H1 (cell line): ENCODE data around the gene PRRT2. TPM values are rescaled to one million over a fixed set of nuclear protein-coding genes. Genes with fewer than 3 reads are reported as not detected.

ENCODE experiments used
- CTCF ChIA-PET: fragments of 300-600 bp; sonication (Branson Sonifier 250); formaldehyde crosslinking; loops from one replicate; lab custom pipeline; 2021; ENCODE audit not compliant: partially characterized antibody; lab: Charles Lee
- POLR2A ChIA-PET: fragments of 300-600 bp; sonication (Branson Sonifier 250); formaldehyde crosslinking; loops from one replicate; lab custom pipeline; 2021; ENCODE audit warnings: inconsistent platforms; ENCODE audit not compliant: partially characterized antibody; lab: Charles Lee
- DNase-seq, 2 experiments: peaks; one replicate each; pipeline versions ENCODE4 v3.0.0 to v3.0.0-alpha.2; 2010 to 2022; ENCODE audit warnings: low spot score in 2 of 2, low read depth in 1 of 2, mixed read lengths in 1 of 2
- FAIRE-seq: peaks from 2 replicates; lab custom pipeline; 2011; peaks lifted over from hg19 to GRCh38; lab: Jason Lieb, UNC
- H2AFZ ChIP-seq: 2 replicates; pipeline ENCODE4 v1.8.1; 2012; ENCODE audit warnings: low read length, inconsistent platforms
- H2AK5ac ChIP-seq: 2 replicates; pipeline ENCODE4 v1.6.1; 2013; ENCODE audit warnings: low read depth, low read length
- H2BK120ac ChIP-seq: replicated peaks from 2 replicates; pipeline ENCODE3; 2013; ENCODE audit warnings: low read depth, low read length, inconsistent platforms
- H2BK12ac ChIP-seq: 2 replicates; pipeline ENCODE4 v1.6.1; 2013; ENCODE audit warnings: low read depth, low read length
- H2BK15ac ChIP-seq: 2 replicates; pipeline ENCODE4 v1.6.1; 2013; ENCODE audit warnings: low read length
- H2BK20ac ChIP-seq: 2 replicates; pipeline ENCODE4 v1.6.1; 2013; ENCODE audit warnings: low read length
- H2BK5ac ChIP-seq: 2 replicates; pipeline ENCODE4 v1.6.1; 2013; ENCODE audit warnings: low read depth, low read length
- H3K14ac ChIP-seq: 2 replicates; pipeline ENCODE4 v1.6.1; 2013; ENCODE audit warnings: inconsistent platforms; ENCODE audit not compliant: insufficient read length
- H3K18ac ChIP-seq: 2 replicates; pipeline ENCODE4 v1.6.1; 2013; ENCODE audit warnings: low read length; ENCODE audit errors: extremely low read depth
- H3K23ac ChIP-seq: 2 replicates; pipeline ENCODE4 v1.6.1; 2013; ENCODE audit warnings: inconsistent platforms; ENCODE audit not compliant: insufficient read length
- H3K23me2 ChIP-seq: 2 replicates; pipeline ENCODE4 v1.6.1; 2013; ENCODE audit warnings: low read depth, low read length
- H3K27ac ChIP-seq: 2 replicates; pipeline ENCODE4 v1.6.1; 2011; ENCODE audit warnings: low read depth, low read length, inconsistent platforms
- H3K27me3 ChIP-seq, 4 experiments: replicated peaks in 1 of 4; 1 replicate in 1 of 4; 2 replicates in 3 of 4; pipeline versions ENCODE4 v1.6.1 to v1.8.1; 2011 to 2013; ENCODE audit warnings: low read length in 3 of 4, mild to moderate bottlenecking in 3 of 4, inconsistent platforms in 2 of 4, mixed read lengths in 2 of 4, moderate library complexity in 1 of 4; ENCODE audit not compliant: control insufficient read depth in 3 of 4, insufficient read depth in 3 of 4; ENCODE audit errors: extremely low read depth in 1 of 4
- H3K36me3 ChIP-seq, 4 experiments: 2 replicates each; pipeline versions ENCODE4 v1.6.1 to v1.8.1; 2011 to 2013; ENCODE audit warnings: mild to moderate bottlenecking in 4 of 4, low read length in 3 of 4, moderate library complexity in 2 of 4, control low read depth in 1 of 4, inconsistent platforms in 1 of 4; ENCODE audit not compliant: insufficient read depth in 4 of 4, control insufficient read depth in 2 of 4
- H3K4ac ChIP-seq: replicated peaks from 2 replicates; pipeline ENCODE3; 2013; ENCODE audit warnings: low read length, low read depth, mixed read lengths, inconsistent platforms; ENCODE audit not compliant: insufficient read length
- H3K4me1 ChIP-seq, 4 experiments: replicated peaks in 1 of 4; 1 replicate in 1 of 4; 2 replicates in 3 of 4; pipeline versions ENCODE4 v1.6.1 to v1.8.1; 2011 to 2013; ENCODE audit warnings: low read length in 3 of 4, inconsistent platforms in 2 of 4, mixed read lengths in 1 of 4; ENCODE audit not compliant: insufficient read depth in 4 of 4, control insufficient read depth in 3 of 4
- H3K4me2 ChIP-seq, 2 experiments: 2 replicates each; pipeline versions ENCODE4 v1.6.1 to v1.8.1; 2011 to 2013; ENCODE audit warnings: low read depth in 2 of 2, low read length in 2 of 2, control low read depth in 1 of 2, inconsistent platforms in 1 of 2, mild to moderate bottlenecking in 1 of 2; ENCODE audit not compliant: insufficient read depth in 1 of 2
- H3K4me3 ChIP-seq, 4 experiments: fragments of 200-600, 300-600 bp in 1 of 4; sonication (generic), shearing (Covaris generic), sonication (Bioruptor Twin) in 1 of 4; 2 replicates each; pipeline versions ENCODE4 v1.5.1 to v1.8.1; 2011 to 2016; ENCODE audit warnings: low read length in 4 of 4, low read depth in 3 of 4, control low read depth in 2 of 4, inconsistent platforms in 2 of 4, mild to moderate bottlenecking in 2 of 4, mixed read lengths in 1 of 4, moderate library complexity in 1 of 4; ENCODE audit not compliant: insufficient read depth in 2 of 4; ENCODE audit errors: extremely low read depth in 1 of 4
- H3K56ac ChIP-seq: replicated peaks from 2 replicates; pipeline ENCODE3; 2013; ENCODE audit warnings: low read depth, mild to moderate bottlenecking, mixed read lengths, low read length, inconsistent platforms; ENCODE audit not compliant: insufficient read length
- H3K79me1 ChIP-seq: 2 replicates; pipeline ENCODE4 v1.6.1; 2013; ENCODE audit warnings: low read depth, low read length, control low read depth
- H3K79me2 ChIP-seq, 2 experiments: 2 replicates each; pipeline versions ENCODE4 v1.6.1 to v1.8.1; 2012 to 2013; ENCODE audit warnings: low read length in 2 of 2, mild to moderate bottlenecking in 2 of 2, inconsistent platforms in 1 of 2; ENCODE audit not compliant: insufficient read depth in 2 of 2, control insufficient read depth in 1 of 2
- H3K9ac ChIP-seq, 4 experiments: replicated peaks in 1 of 4; 1 replicate in 1 of 4; 2 replicates in 3 of 4; pipeline versions ENCODE4 v1.6.1 to v1.8.1; 2011 to 2013; ENCODE audit warnings: low read depth in 3 of 4, low read length in 3 of 4, control low read depth in 2 of 4, mild to moderate bottlenecking in 2 of 4, moderate library complexity in 2 of 4, inconsistent platforms in 1 of 4; ENCODE audit errors: extremely low read depth in 1 of 4
- H3K9me3 ChIP-seq, 2 experiments: 2 replicates each; pipeline versions ENCODE4 v1.6.1 to v1.8.1; 2012 to 2013; ENCODE audit warnings: mild to moderate bottlenecking in 2 of 2, moderate library complexity in 2 of 2, control low read depth in 1 of 2, inconsistent platforms in 1 of 2, low read depth in 1 of 2, low read length in 1 of 2, mixed read lengths in 1 of 2; ENCODE audit not compliant: insufficient read depth in 2 of 2
- H4K20me1 ChIP-seq, 2 experiments: replicated peaks in 1 of 2; 2 replicates each; pipeline versions ENCODE3 to v1.8.1; 2011 to 2013; ENCODE audit warnings: inconsistent platforms in 2 of 2, low read length in 2 of 2, mild to moderate bottlenecking in 1 of 2; ENCODE audit not compliant: insufficient read depth in 2 of 2, control insufficient read depth in 1 of 2
- H4K5ac ChIP-seq: 2 replicates; pipeline ENCODE4 v1.6.1; 2013; ENCODE audit warnings: low read length, low read depth, mixed read lengths, inconsistent platforms; ENCODE audit not compliant: insufficient read length
- H4K8ac ChIP-seq: 2 replicates; pipeline ENCODE4 v1.8.0; 2013; ENCODE audit warnings: mild to moderate bottlenecking, moderate library complexity, low read length, inconsistent platforms; ENCODE audit not compliant: insufficient read depth; ENCODE audit errors: extremely low read depth
- H4K91ac ChIP-seq: replicated peaks from 2 replicates; pipeline ENCODE3; 2013; ENCODE audit warnings: low read length, mixed read lengths, inconsistent platforms; ENCODE audit not compliant: insufficient read length
- CREB1 ChIP-seq: IDR thresholded peaks from 2 replicates; pipeline ENCODE4 v1.6.1; 2012; ENCODE audit warnings: inconsistent platforms
- CTCF ChIP-seq, 3 experiments: IDR thresholded peaks; 1 replicate in 2 of 3; 2 replicates in 1 of 3; pipeline versions ENCODE4 v1.5.1 to v1.6.1; 2011; ENCODE audit warnings: low read length in 3 of 3, mild to moderate bottlenecking in 3 of 3, inconsistent platforms in 2 of 3, low read depth in 1 of 3, moderate library complexity in 1 of 3; ENCODE audit not compliant: insufficient read depth in 1 of 3; ENCODE audit errors: control extremely low read depth in 1 of 3
- POLR2AphosphoS5 ChIP-seq: IDR thresholded peaks from 2 replicates; pipeline ENCODE4 v1.6.1; 2011; ENCODE audit warnings: low read depth, low read length
- USF2 ChIP-seq: IDR thresholded peaks from 2 replicates; pipeline ENCODE4 v1.6.1; 2011; ENCODE audit warnings: low read length, improper control_type of control experiment
- WGBS, 2 experiments: shearing (Covaris generic) in 1 of 2; methylation state at CpG; one replicate each; pipeline versions ENCODE4 v1.1.6 to v1.1.7; 2013 to 2015; ENCODE audit warnings: low lambda C conversion rate in 2 of 2, mixed read lengths in 2 of 2, inconsistent platforms in 1 of 2, low coverage in 1 of 2, missing lambda C conversion rate in 1 of 2; ENCODE audit not compliant: insufficient replicate concordance in 2 of 2, insufficient coverage in 1 of 2, insufficient read length in 1 of 2; ENCODE audit errors: extremely low coverage in 1 of 2, missing lambda C conversion rate in 1 of 2; 5-methylcytosine and 5-hydroxymethylcytosine counted together
- polyA plus RNA-seq, 7 experiments: library from polyadenylated mRNA; depleted of rRNA in 3 of 7; stranded (reverse) in 5 of 7; unstranded in 2 of 7; fragments of >200 nt in 5 of 7; fragments of 200-250 nt in 2 of 7; gene quantifications; 1 replicate in 5 of 7; 2 replicates in 1 of 7; 4 replicates in 1 of 7; pipeline versions ENCODE4 v1.2.1 to v1.2.3, GENCODE V29; 2011 to 2013; ENCODE audit warnings: missing spikeins in 2 of 7, mixed read lengths in 2 of 7
- total RNA-seq: library from RNA; stranded (reverse); fragmentation: NEBNext Ultra II Directional; extraction: Animal tissue kit (Norgen Biotek cat#: 25700); gene quantifications from 2 replicates; pipeline ENCODE4 v1.2.1, GENCODE V29; 2021

Gene PRRT2
- total and polyA plus RNA-seq, 2 of the 8 experiments (the other 6 are each of a cell fraction or from before 2014, with no cell fraction given): 12.8 to 32.6 TPM

DNA sequence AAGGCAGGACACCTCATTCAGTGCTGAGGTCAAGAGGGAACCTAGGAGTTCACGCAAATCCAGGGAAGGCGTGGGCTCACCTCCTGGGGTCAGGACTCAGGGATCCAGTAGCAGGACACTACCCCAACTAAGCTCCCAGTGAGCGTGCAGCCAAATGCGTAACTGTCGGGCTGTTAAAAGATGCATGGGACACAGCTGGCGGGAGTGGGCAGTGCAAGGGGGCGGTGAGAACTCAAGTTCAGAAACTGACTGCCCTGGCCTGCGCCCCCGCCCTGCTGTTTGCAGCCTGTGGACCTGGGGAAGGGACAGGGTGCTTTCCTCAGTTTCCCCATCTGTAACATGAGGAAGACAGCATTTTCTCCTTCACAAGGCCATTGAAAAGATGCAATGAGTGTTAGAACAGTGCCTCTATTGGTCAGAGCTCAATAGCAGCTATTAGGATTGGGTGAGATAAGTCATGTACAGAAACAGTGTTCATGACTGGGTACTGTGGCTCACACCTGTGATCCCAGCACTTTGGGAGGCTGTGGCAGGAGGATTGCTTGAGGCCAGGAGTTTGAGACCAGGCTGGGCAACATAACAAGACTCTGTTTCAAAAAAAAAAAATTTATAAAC, 30.8 kb downstream of the PRRT2 start:
- Histone ChIP-seq H3K14ac (no peak overlapping the region), H2BK120ac (no peak overlapping the region), H3K9ac (no peak overlapping the region), H2AK5ac (0 out of 2 replicates have a peak overlapping the region, but pooled peaks have one; percentile 26), H2BK15ac (no peak overlapping the region), H3K4me1 (no peaks in the 10 kb centered on the region; a peak in 1 of 7 replicates), H3K4ac (no peak overlapping the region), H3K4me2 (no peak overlapping the region), H3K4me3 (no peak overlapping the region), H2BK5ac (no peak overlapping the region), H3K18ac (no peak overlapping the region), H3K79me2 (no peaks in the 10 kb centered on the region), H3K27ac (no peak overlapping the region), H4K5ac (no peak overlapping the region), H3K9me3 (no peaks in the 10 kb centered on the region), H2AFZ (no peak overlapping the region), H3K36me3 (no peaks in the 10 kb centered on the region), H2BK20ac (no peak overlapping the region), H3K79me1 (no peaks in the 10 kb centered on the region), H3K23me2 (no peaks in the 10 kb centered on the region), H4K20me1 (no peaks in the 10 kb centered on the region)
- DNase-seq (no peak), FAIRE-seq (no peak)
- CTCF ChIA-PET: interaction anchor here (0.6 to 3.4 kb wide), 15 partner anchors 8 to 116 kb away, joined by 3 to 16 read pairs (median 4); partner anchors contain the start of genes MVP and PAGR1
- POLR2A ChIA-PET: interaction anchor here (0.8 to 12.7 kb wide), 5 partner anchors 10 to 163 kb away, joined by 3 to 167 read pairs (median 3); partner anchors contain the start of genes ASPHD1, MVP, PAGR1 and QPRT
- WGBS, 2 experiments: 91% methylated on average over 9 of the region's 9 CpGs; no CpG with 5 or more reads in 1 of the 2 experiments
- no peak for TF ChIP-seq USF2
- TF ChIP-seq CREB1: no peak
- no peak for TF ChIP-seq POLR2AphosphoS5
- peak in 1 of 3 experiments; percentile 19; a peak in 1 of 4 replicates for TF ChIP-seq CTCF (IDR thresholded peaks at IDR 0.05; ENCODE audit: control extremely low read depth in 1 of 3, insufficient read depth in 1 of 3, low read depth in 1 of 3, low read length in 3 of 3)
- TF ChIP-seq, all 59 proteins: peak for 1
- H3K23ac ChIP-seq: no peak overlapping the region
- H4K91ac ChIP-seq: no peak overlapping the region
- no peaks in the 10 kb centered on the region for H3K27me3 ChIP-seq
- H4K8ac ChIP-seq: no peak overlapping the region
- no peak overlapping the region for H3K56ac ChIP-seq
- no peak overlapping the region for H2BK12ac ChIP-seq
